Measurements from ENCODE around the gene KRT9.

DNA sequence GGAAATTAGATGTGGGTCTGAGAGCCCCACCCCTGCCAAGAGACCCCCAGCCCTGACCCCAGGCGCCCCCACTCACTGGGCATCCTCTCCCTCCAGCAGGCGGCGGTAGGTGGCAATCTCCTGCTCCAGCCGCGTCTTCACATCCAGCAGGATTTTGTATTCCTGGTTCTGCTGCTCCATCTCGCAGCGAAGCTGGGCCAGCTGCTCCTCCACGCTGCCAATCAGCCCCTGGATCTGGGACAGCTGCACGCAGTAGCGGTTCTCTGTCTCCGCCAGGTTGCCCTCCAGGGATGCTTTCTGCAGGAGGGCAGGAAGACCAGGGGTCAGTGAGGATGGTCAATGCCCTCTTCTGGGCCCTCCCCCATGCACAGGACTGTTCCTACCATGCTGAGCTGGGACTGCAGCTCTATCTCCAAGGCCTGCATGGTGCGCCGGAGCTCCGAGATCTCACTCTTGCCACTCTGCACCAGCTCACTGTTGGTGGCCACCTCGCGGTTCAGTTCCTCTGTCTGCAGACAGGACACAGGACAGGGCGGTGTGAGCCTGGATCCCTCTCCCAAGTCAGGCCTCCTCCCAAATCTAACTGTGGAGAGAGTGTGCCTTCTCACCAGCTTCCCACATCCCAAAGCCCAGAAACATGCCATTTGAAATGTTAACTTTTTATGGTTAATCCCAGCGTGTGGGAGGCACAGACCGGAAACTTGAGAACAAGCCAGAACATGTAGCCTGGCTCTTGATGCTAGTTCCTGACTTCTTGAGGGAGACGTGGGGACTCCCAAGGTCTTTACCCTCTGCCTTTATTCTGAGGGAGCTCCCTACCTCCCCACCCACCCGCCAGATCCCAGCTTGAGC lies 49.0 kb upstream of the KRT9 start:
- TF ChIP-seq, protein P1, sequence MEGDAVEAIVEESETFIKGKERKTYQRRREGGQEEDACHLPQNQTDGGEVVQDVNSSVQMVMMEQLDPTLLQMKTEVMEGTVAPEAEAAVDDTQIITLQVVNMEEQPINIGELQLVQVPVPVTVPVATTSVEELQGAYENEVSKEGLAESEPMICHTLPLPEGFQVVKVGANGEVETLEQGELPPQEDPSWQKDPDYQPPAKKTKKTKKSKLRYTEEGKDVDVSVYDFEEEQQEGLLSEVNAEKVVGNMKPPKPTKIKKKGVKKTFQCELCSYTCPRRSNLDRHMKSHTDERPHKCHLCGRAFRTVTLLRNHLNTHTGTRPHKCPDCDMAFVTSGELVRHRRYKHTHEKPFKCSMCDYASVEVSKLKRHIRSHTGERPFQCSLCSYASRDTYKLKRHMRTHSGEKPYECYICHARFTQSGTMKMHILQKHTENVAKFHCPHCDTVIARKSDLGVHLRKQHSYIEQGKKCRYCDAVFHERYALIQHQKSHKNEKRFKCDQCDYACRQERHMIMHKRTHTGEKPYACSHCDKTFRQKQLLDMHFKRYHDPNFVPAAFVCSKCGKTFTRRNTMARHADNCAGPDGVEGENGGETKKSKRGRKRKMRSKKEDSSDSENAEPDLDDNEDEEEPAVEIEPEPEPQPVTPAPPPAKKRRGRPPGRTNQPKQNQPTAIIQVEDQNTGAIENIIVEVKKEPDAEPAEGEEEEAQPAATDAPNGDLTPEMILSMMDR (IDR thresholded peaks at IDR 0.05) = no peak
- no peak for TF ChIP-seq POLR2A (IDR thresholded peaks at IDR 0.05)

All from adrenal gland (tissue), 5 donors.